ENCODE results near the gene LRRC3C. TPM values are rescaled to one million over a fixed set of nuclear protein-coding genes. Genes with fewer than 3 reads are reported as not detected.

LRRC3C gene
- total RNA-seq, 1 donor from 2014 or later = not detected

- Histone ChIP-seq H3K79me2 (ENCODE audit: low read depth) (peaks cover 9% of the 10 kb centered on the region), H3K9me3 (ENCODE audit: low read depth) (no peaks in the 10 kb centered on the region), H3K4me2 (no peak overlapping the region), H2AFZ (replicated peaks) (no peak overlapping the region), H4K20me1 (ENCODE audit: low read depth) (peaks cover 16% of the 10 kb centered on the region), H3K36me3 (no peaks in the 10 kb centered on the region), H3K4me3 (no peak overlapping the region), H3F3A (ENCODE audit: low read depth) (no peaks in the 10 kb centered on the region), H3K4me1 (peaks cover 11% of the 10 kb centered on the region), H3K27me3 (no peaks in the 10 kb centered on the region), H3K9ac (no peak overlapping the region), H3K27ac (no peak overlapping the region)
- DNase-seq (ENCODE audit: low spot score) = no peak
- H3K4me1 Mint-ChIP-seq = peaks cover 9% of the 10 kb centered on the region
- H3K36me3 Mint-ChIP-seq = peaks cover 17% of the 10 kb centered on the region
- H3K4me3 Mint-ChIP-seq = no peak overlapping the region
- no peak overlapping the region for H3K27ac Mint-ChIP-seq
- TF ChIP-seq EZH2 (IDR thresholded peaks at IDR 0.05) (no peak), CTCF (IDR thresholded peaks at IDR 0.05) (no peak), EZH2phosphoT487 (IDR thresholded peaks at IDR 0.05) (no peak)
- no peaks in the 10 kb centered on the region for H3K9me3 Mint-ChIP-seq
- no peaks in the 10 kb centered on the region for H3K27me3 Mint-ChIP-seq (ENCODE audit: insufficient read depth, low read depth)
Measured at GRCh38 chr17:39920218-39921210, 7.0 kb upstream of the LRRC3C start.

- no peak for DNase-seq (ENCODE audit: low spot score)
- no peak for TF ChIP-seq EZH2 (IDR thresholded peaks at IDR 0.05)
- no peak for TF ChIP-seq CTCF (IDR thresholded peaks at IDR 0.05)
- TF ChIP-seq EZH2phosphoT487 (IDR thresholded peaks at IDR 0.05) = no peak
- Mint-ChIP-seq H3K4me1 (peaks cover 17% of the 10 kb centered on the region), H3K4me3 (no peak overlapping the region), H3K36me3 (peaks cover 17% of the 10 kb centered on the region), H3K27ac (no peak overlapping the region), H3K9me3 (no peaks in the 10 kb centered on the region), H3K27me3 (ENCODE audit: insufficient read depth, low read depth) (no peaks in the 10 kb centered on the region)
- Histone ChIP-seq H4K20me1 (ENCODE audit: low read depth) (peaks cover 24% of the 10 kb centered on the region), H3K27me3 (no peaks in the 10 kb centered on the region), H3K4me2 (no peak overlapping the region), H3K27ac (no peak overlapping the region), H3K36me3 (no peaks in the 10 kb centered on the region), H3K4me1 (peaks cover 19% of the 10 kb centered on the region), H3K79me2 (ENCODE audit: low read depth) (peaks cover 17% of the 10 kb centered on the region), H3K9me3 (ENCODE audit: low read depth) (no peaks in the 10 kb centered on the region), H3K4me3 (no peak overlapping the region), H3F3A (ENCODE audit: low read depth) (no peaks in the 10 kb centered on the region), H2AFZ (replicated peaks) (no peak overlapping the region), H3K9ac (no peak overlapping the region)
Measured at GRCh38 chr17:39921323-39921722, 6.2 kb upstream of the LRRC3C start.

GRCh38 chr17:39922006-39922405, 5.5 kb upstream of the LRRC3C start:
- Histone ChIP-seq H4K20me1 (ENCODE audit: low read depth) (peaks cover 29% of the 10 kb centered on the region), H3F3A (ENCODE audit: low read depth) (no peaks in the 10 kb centered on the region), H3K79me2 (ENCODE audit: low read depth) (peaks cover 24% of the 10 kb centered on the region), H3K9ac (no peak overlapping the region), H2AFZ (replicated peaks) (no peak overlapping the region), H3K27me3 (no peaks in the 10 kb centered on the region), H3K9me3 (ENCODE audit: low read depth) (no peaks in the 10 kb centered on the region), H3K4me2 (no peak overlapping the region), H3K4me3 (no peak overlapping the region), H3K4me1 (peaks cover 23% of the 10 kb centered on the region), H3K36me3 (no peaks in the 10 kb centered on the region), H3K27ac (no peak overlapping the region)
- H3K36me3 Mint-ChIP-seq = peaks cover 14% of the 10 kb centered on the region
- peaks cover 18% of the 10 kb centered on the region for H3K4me1 Mint-ChIP-seq
- no peaks in the 10 kb centered on the region for H3K9me3 Mint-ChIP-seq
- H3K27me3 Mint-ChIP-seq (ENCODE audit: insufficient read depth, low read depth) = peaks cover 3% of the 10 kb centered on the region
- TF ChIP-seq EZH2phosphoT487 (IDR thresholded peaks at IDR 0.05) (no peak), CTCF (IDR thresholded peaks at IDR 0.05) (no peak), EZH2 (IDR thresholded peaks at IDR 0.05) (no peak)
- DNase-seq (ENCODE audit: low spot score) = no peak
- no peak overlapping the region for H3K4me3 Mint-ChIP-seq
- H3K27ac Mint-ChIP-seq = no peak overlapping the region

All from neural progenitor cell (in vitro differentiated cells).